BJ (cell line): ENCODE data around the gene TOR2A. TPM values are rescaled to one million over a fixed set of nuclear protein-coding genes. Genes with fewer than 3 reads are reported as not detected.
"Not testable (repeated sequence)": the region's sequence is repeated elsewhere in the genome, so short reads cannot be mapped to it uniquely, and the experiment has no call there.

Experiments used
- CTCF ChIA-PET: fragments of 350-600 bp; formaldehyde crosslinking; extraction: SDS; loops from one replicate; lab custom pipeline; 2021; ENCODE audit warnings: antibody characterized with exemption, inconsistent platforms; lab: Yijun Ruan, JAX
- POLR2A ChIA-PET: fragments of 300-600 bp; sonication (Branson Sonifier 250); formaldehyde crosslinking; extraction: SDS; loops from one replicate; lab custom pipeline; 2021; ENCODE audit warnings: antibody characterized with exemption; lab: Charles Lee
- DNase-seq: peaks from one replicate; pipeline ENCODE4 v3.0.0-alpha.2; 2011; ENCODE audit warnings: low read depth
- H3K27me3 ChIP-seq: 2 replicates; pipeline ENCODE4 v1.6.0; 2011; ENCODE audit warnings: low read length; ENCODE audit not compliant: control insufficient read depth, insufficient read depth
- H3K36me3 ChIP-seq: 2 replicates; pipeline ENCODE4 v1.5.1; 2011; ENCODE audit warnings: low read length; ENCODE audit not compliant: control insufficient read depth, insufficient read depth
- H3K4me3 ChIP-seq: 2 replicates; pipeline ENCODE4 v1.5.1; 2011; ENCODE audit warnings: low read depth, mild to moderate bottlenecking, control low read depth, low read length
- CTCF ChIP-seq: IDR thresholded peaks from 2 replicates; pipeline ENCODE4 v1.5.1; 2011; ENCODE audit warnings: low read depth, mild to moderate bottlenecking, control low read depth, inconsistent platforms, low read length, moderate library complexity; ENCODE audit not compliant: insufficient read depth
- polyA plus RNA-seq: library from polyadenylated mRNA; depleted of rRNA; stranded (reverse); fragments of >200 nt; gene quantifications from 2 replicates; pipeline ENCODE4 v1.2.3, GENCODE V29; 2011

Gene TOR2A
- polyA plus RNA-seq, 1 experiment = 8.0 TPM

DNA sequence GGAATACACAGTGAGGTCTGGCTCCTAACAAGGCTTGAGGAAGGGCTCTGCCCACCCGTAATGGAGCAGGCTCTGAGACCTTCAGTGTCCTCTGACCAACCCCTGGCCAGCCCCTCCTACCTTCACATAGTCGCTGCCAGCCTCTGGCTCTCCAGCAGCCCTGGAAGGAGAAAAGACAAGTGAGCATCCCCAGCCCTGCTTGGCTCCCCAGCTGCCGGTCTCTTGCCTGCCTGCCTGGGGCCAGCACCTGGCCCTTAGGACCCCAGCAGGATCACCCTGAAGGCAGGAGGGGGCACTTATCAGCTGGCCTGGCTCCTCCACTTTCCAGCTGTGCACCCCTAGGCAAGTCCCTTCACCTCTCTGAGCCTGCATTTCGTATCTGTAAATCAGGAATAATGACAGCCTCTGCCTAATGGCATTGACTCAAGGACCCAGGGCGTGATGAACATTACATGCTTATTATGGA, 26.4 kb upstream of the TOR2A start:
- POLR2A ChIA-PET = no interaction called here
- no peak overlapping the region for H3K4me3 ChIP-seq
- peaks cover 11% of the 10 kb centered on the region for H3K27me3 ChIP-seq
- CTCF ChIA-PET = interaction anchor here (2.2 kb wide), 1 partner anchor 27 kb away, joined by 6 read pairs; the partner anchor contains the start of gene TOR2A
- DNase-seq = no peak
- no peaks in the 10 kb centered on the region for H3K36me3 ChIP-seq
- TF ChIP-seq CTCF = no peak

- H3K27me3 ChIP-seq = peaks cover 12% of the 10 kb centered on the region
- DNase-seq = no peak
- TF ChIP-seq CTCF = no peak
- H3K36me3 ChIP-seq = no peaks in the 10 kb centered on the region
- no peak overlapping the region for H3K4me3 ChIP-seq
- CTCF ChIA-PET = interaction anchor here (2.2 kb wide), 1 partner anchor 26 kb away, joined by 6 read pairs; the partner anchor contains the start of gene TOR2A
- POLR2A ChIA-PET = no interaction called here
Observed at GRCh38 chr9:127761061-127761460, 26.0 kb upstream of the TOR2A start.

DNA sequence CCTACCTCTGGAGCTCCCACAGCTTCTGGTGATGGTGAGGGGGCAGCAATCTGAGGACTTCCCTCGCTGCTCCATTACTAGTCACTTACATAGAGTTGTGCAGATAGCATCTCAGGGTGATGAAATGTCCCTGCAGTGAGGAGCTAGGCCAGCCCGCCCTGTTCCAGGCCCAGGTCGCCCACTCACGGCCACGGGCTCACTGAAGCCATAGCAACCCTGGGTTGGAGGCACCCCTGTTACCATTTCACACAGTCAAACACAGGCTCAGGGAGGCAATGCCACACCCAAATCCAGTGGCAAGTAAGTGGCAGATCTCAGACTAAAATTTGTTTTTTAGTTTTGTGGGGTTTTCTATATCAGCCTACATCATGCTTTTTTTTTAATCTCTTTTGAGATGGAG, 23.7 kb upstream of the TOR2A start:
- POLR2A ChIA-PET = no interaction called here
- CTCF ChIA-PET = interaction anchor here (1.1 to 2.3 kb wide), 3 partner anchors 8 to 24 kb away, joined by 3 to 6 read pairs (median 5); partner anchors contain the start of gene TOR2A
- TF ChIP-seq CTCF = no peak

DNA sequence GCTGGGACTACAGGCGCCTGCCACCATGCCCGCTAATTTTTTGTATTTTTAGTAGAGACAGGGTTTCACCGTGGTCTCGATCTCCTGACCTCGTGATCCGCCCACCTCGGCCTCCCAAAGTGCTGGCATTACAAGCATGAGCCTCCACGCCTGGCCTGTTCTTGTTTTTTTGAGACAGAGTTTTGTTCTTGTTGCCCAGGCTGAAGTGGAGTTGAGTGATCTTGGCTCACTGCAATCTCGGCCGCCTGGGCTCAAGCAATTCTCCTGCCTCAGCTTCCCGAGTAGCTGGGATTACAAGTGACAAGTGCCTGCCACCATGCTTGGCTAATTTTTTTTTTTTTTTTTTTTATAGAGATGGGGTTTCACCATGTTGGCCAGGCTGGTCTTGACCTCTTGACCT, 21.7 kb upstream of the TOR2A start:
- DNase-seq, POLR2A ChIA-PET, H3K4me3 ChIP-seq, H3K36me3 ChIP-seq: not testable (repeated sequence)
- H3K27me3 ChIP-seq = peaks cover 26% of the 10 kb centered on the region
- CTCF ChIA-PET = interaction anchor here (1.2 to 1.5 kb wide), 3 partner anchors 9 to 164 kb away, joined by 3 to 5 read pairs (median 3); no protein-coding TSS in a partner anchor

More for the DNA sequence above, 23.7 kb upstream of the TOR2A start:
- no peak for DNase-seq
- Histone ChIP-seq H3K4me3 (no peak overlapping the region), H3K36me3 (no peaks in the 10 kb centered on the region), H3K27me3 (peaks cover 24% of the 10 kb centered on the region)

- peaks cover 26% of the 10 kb centered on the region for H3K27me3 ChIP-seq
- H3K36me3 ChIP-seq = no peaks in the 10 kb centered on the region
- TF ChIP-seq CTCF = no peak
- ChIA-PET CTCF (interaction anchor here (1.0 to 1.2 kb wide), 2 partner anchors 10 to 28 kb away, joined by 3 read pairs; no protein-coding TSS in a partner anchor), POLR2A (no interaction called here)
- H3K4me3 ChIP-seq = no peak overlapping the region
- DNase-seq = no peak
Observed at GRCh38 chr9:127756233-127756632, 21.1 kb upstream of the TOR2A start.
